WTC11 (cell line): ENCODE measurements around the gene GRK4. TPM values are rescaled to one million over a fixed set of nuclear protein-coding genes. Genes with fewer than 3 reads are reported as not detected.

Source experiments
- ATAC-seq: fragments of 200-7000 bp; cut with Tn5 transposase; 2 replicates; pipeline ENCODE4 v1.10.0; 2021; ENCODE audit warnings: mild to moderate bottlenecking, moderate library complexity
- CTCF ChIA-PET: fragments of 300-600 bp; sonication (Branson Sonifier 250); formaldehyde crosslinking; loops from one replicate; lab custom pipeline; 2021; ENCODE audit warnings: antibody characterized with exemption; lab: Charles Lee
- POLR2A ChIA-PET: fragments of 350-600 bp; sonication (Branson Sonifier 250); formaldehyde crosslinking; loops from one replicate; lab custom pipeline; 2021; ENCODE audit warnings: antibody characterized with exemption; lab: Charles Lee
- DNase-seq: peaks from one replicate; pipeline ENCODE4 v3.0.0; 2021; ENCODE audit warnings: low spot score
- H3K27ac Mint-ChIP-seq: 2 replicates; pipeline ENCODE4 v1.8.0; 2021; ENCODE audit warnings: mixed read lengths
- H3K27me3 Mint-ChIP-seq: 2 replicates; pipeline ENCODE4 v1.8.0; 2021; ENCODE audit warnings: low read depth, mild to moderate bottlenecking, moderate library complexity, mixed read lengths
- H3K36me3 Mint-ChIP-seq: 2 replicates; pipeline ENCODE4 v1.8.0; 2021; ENCODE audit warnings: mixed read lengths
- H3K4me1 Mint-ChIP-seq: 2 replicates; pipeline ENCODE4 v1.8.0; 2022; ENCODE audit warnings: mixed read lengths
- H3K4me3 Mint-ChIP-seq: 2 replicates; pipeline ENCODE4 v1.8.0; 2021; ENCODE audit warnings: mild to moderate bottlenecking, moderate library complexity, mixed read lengths
- H3K9me3 Mint-ChIP-seq: 2 replicates; pipeline ENCODE4 v1.8.0; 2021; ENCODE audit warnings: mixed read lengths
- SOX15 ChIP-seq: fragments of 250-450 bp; sonication (Bioruptor Pico); IDR thresholded peaks from 2 replicates; pipeline ENCODE4 v1.9.0; 2021; ENCODE audit warnings: mild to moderate bottlenecking
- TEAD4 ChIP-seq: sonication (generic); formaldehyde crosslinking; IDR thresholded peaks from 2 replicates; pipeline ENCODE4 v1.8.0; 2022; ENCODE audit warnings: mild to moderate bottlenecking, missing genetic modification reagents
- ZNF138 ChIP-seq: sonication (generic); formaldehyde crosslinking; conservative IDR thresholded peaks from 2 replicates; pipeline ENCODE4 v1.8.1; 2022; ENCODE audit warnings: mild to moderate bottlenecking, moderate library complexity, missing genetic modification reagents
- ZNF263 ChIP-seq: sonication (generic); formaldehyde crosslinking; IDR thresholded peaks from 2 replicates; pipeline ENCODE4 v1.8.1; 2022; ENCODE audit warnings: low read depth, mild to moderate bottlenecking, moderate library complexity, missing genetic modification reagents
- total RNA-seq: library from RNA; stranded (reverse); gene quantifications from 3 replicates; pipeline ENCODE4 v1.2.3, GENCODE V29; 2021
- TF ChIP-seq, protein P1 (sequence below): fragments of 250-450 bp; sonication (Bioruptor Pico); IDR thresholded peaks from 2 replicates; pipeline ENCODE4 v1.9.0; 2021; ENCODE audit warnings: mild to moderate bottlenecking, borderline replicate concordance
- TF ChIP-seq, protein P2 (sequence below): sonication (generic); formaldehyde crosslinking; IDR thresholded peaks from 2 replicates; pipeline ENCODE4 v1.8.0; 2022; ENCODE audit warnings: mild to moderate bottlenecking, missing genetic modification reagents
- TF ChIP-seq, protein P3 (sequence below): sonication (generic); formaldehyde crosslinking; IDR thresholded peaks from 2 replicates; pipeline ENCODE4 v1.8.0; 2022; ENCODE audit warnings: mild to moderate bottlenecking, missing genetic modification reagents
- TF ChIP-seq, protein P4 (sequence below): fragments of 250-450 bp; sonication (Bioruptor Pico); IDR thresholded peaks from 2 replicates; pipeline ENCODE4 v1.8.0; 2021; ENCODE audit warnings: mild to moderate bottlenecking
- TF ChIP-seq, protein P5 (sequence below): fragments of 250-450 bp; sonication (Bioruptor Pico); IDR thresholded peaks from 2 replicates; pipeline ENCODE4 v1.9.0; 2021; ENCODE audit warnings: moderate library complexity, mild to moderate bottlenecking, inconsistent platforms, borderline replicate concordance
- TF ChIP-seq, protein P6 (sequence below): fragments of 250-450 bp; sonication (Bioruptor Pico); IDR thresholded peaks from 2 replicates; pipeline ENCODE4 v1.9.0; 2021; ENCODE audit warnings: mild to moderate bottlenecking

Gene GRK4
- total RNA-seq, 1 experiment from 2014 or later = 1.4 TPM

DNA sequence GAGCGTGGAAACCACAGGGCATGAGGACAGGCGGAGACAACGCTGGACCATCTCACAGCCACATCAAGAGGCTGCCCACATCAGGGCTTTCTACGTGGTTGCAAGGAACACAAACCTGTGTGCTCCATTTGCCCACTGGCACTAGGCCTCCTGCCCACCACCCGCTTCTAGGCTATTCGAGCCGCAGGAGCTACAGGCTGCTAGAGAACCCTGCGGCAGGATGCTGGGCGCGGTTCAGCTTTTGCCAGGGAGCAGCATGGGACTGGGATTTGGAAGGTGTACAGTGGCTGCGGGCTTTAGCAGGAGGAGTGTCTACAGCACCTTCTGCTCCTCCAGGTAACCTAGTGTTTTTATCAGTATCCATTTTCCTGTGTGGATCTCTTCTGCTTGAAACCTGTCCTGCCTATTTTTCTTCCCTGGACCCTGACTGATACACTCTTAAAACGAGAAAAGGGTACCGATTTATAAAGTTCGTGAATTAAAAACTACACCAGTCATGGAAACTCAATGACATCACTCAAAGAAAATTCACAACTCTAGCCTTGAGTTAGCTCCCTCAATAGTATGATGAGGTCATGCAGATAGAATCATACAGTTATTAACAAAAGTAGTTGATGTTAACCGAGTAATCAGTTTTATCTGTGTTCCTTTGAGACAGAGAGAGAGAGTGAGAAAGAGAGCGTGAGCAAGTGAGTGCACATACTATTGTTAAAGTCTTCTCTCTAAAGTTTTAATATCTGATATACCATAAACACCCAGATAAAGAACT, 13.0 kb upstream of the GRK4 start (continued):
- TF ChIP-seq, protein P1, sequence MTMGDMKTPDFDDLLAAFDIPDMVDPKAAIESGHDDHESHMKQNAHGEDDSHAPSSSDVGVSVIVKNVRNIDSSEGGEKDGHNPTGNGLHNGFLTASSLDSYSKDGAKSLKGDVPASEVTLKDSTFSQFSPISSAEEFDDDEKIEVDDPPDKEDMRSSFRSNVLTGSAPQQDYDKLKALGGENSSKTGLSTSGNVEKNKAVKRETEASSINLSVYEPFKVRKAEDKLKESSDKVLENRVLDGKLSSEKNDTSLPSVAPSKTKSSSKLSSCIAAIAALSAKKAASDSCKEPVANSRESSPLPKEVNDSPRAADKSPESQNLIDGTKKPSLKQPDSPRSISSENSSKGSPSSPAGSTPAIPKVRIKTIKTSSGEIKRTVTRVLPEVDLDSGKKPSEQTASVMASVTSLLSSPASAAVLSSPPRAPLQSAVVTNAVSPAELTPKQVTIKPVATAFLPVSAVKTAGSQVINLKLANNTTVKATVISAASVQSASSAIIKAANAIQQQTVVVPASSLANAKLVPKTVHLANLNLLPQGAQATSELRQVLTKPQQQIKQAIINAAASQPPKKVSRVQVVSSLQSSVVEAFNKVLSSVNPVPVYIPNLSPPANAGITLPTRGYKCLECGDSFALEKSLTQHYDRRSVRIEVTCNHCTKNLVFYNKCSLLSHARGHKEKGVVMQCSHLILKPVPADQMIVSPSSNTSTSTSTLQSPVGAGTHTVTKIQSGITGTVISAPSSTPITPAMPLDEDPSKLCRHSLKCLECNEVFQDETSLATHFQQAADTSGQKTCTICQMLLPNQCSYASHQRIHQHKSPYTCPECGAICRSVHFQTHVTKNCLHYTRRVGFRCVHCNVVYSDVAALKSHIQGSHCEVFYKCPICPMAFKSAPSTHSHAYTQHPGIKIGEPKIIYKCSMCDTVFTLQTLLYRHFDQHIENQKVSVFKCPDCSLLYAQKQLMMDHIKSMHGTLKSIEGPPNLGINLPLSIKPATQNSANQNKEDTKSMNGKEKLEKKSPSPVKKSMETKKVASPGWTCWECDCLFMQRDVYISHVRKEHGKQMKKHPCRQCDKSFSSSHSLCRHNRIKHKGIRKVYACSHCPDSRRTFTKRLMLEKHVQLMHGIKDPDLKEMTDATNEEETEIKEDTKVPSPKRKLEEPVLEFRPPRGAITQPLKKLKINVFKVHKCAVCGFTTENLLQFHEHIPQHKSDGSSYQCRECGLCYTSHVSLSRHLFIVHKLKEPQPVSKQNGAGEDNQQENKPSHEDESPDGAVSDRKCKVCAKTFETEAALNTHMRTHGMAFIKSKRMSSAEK (CRISPR knock-in tag) = no peak
- TF ChIP-seq, protein P2, sequence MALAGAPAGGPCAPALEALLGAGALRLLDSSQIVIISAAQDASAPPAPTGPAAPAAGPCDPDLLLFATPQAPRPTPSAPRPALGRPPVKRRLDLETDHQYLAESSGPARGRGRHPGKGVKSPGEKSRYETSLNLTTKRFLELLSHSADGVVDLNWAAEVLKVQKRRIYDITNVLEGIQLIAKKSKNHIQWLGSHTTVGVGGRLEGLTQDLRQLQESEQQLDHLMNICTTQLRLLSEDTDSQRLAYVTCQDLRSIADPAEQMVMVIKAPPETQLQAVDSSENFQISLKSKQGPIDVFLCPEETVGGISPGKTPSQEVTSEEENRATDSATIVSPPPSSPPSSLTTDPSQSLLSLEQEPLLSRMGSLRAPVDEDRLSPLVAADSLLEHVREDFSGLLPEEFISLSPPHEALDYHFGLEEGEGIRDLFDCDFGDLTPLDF (CRISPR knock-in tag) = no peak
- TF ChIP-seq, protein P3, sequence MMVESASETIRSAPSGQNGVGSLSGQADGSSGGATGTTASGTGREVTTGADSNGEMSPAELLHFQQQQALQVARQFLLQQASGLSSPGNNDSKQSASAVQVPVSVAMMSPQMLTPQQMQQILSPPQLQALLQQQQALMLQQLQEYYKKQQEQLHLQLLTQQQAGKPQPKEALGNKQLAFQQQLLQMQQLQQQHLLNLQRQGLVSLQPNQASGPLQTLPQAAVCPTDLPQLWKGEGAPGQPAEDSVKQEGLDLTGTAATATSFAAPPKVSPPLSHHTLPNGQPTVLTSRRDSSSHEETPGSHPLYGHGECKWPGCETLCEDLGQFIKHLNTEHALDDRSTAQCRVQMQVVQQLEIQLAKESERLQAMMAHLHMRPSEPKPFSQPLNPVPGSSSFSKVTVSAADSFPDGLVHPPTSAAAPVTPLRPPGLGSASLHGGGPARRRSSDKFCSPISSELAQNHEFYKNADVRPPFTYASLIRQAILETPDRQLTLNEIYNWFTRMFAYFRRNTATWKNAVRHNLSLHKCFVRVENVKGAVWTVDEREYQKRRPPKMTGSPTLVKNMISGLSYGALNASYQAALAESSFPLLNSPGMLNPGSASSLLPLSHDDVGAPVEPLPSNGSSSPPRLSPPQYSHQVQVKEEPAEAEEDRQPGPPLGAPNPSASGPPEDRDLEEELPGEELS (CRISPR knock-in tag) = no peak
- TF ChIP-seq, protein P4, sequence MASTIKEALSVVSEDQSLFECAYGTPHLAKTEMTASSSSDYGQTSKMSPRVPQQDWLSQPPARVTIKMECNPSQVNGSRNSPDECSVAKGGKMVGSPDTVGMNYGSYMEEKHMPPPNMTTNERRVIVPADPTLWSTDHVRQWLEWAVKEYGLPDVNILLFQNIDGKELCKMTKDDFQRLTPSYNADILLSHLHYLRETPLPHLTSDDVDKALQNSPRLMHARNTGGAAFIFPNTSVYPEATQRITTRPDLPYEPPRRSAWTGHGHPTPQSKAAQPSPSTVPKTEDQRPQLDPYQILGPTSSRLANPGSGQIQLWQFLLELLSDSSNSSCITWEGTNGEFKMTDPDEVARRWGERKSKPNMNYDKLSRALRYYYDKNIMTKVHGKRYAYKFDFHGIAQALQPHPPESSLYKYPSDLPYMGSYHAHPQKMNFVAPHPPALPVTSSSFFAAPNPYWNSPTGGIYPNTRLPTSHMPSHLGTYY (CRISPR knock-in tag) = no peak
- TF ChIP-seq, all 79 proteins: peak for 0

DNA sequence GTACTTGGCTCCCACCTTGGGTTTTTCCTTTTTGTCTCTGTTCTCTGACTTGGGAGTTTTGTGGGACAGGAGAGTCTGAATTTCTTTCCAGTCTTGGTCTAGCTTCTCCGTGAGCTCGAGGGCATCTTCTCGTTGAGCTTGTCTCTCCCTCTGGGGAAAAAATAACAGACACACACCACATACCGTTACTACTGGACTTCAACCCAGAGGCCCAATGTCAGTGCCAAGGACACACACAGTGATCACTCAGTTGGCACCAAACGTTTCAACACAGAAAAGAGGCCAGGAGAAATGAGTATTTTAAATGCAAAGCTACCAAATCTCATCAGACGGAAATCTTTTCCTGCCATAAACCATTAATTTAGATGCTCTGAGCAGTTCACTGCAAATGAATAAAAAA, 9.9 kb upstream of the GRK4 start:
- ChIA-PET POLR2A (interaction anchor here (1.3 kb wide), 1 partner anchor 10 kb away, joined by 3 read pairs; no protein-coding TSS in a partner anchor), CTCF (interaction anchor here (1.2 to 1.6 kb wide), 6 partner anchors 10 to 222 kb away, joined by 3 to 11 read pairs (median 6); partner anchors contain the start of genes GRK4, NOP14 and TNIP2)
- H3K27ac Mint-ChIP-seq = no peak overlapping the region
- H3K4me3 Mint-ChIP-seq = no peak overlapping the region
- H3K27me3 Mint-ChIP-seq = no peaks in the 10 kb centered on the region
- H3K4me1 Mint-ChIP-seq = peaks cover 2% of the 10 kb centered on the region
- ATAC-seq = no peak
- TF ChIP-seq, protein P5, sequence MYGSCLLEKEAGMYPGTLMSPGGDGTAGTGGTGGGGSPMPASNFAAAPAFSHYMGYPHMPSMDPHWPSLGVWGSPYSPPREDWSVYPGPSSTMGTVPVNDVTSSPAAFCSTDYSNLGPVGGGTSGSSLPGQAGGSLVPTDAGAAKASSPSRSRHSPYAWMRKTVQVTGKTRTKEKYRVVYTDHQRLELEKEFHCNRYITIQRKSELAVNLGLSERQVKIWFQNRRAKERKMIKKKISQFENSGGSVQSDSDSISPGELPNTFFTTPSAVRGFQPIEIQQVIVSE (CRISPR knock-in tag) = no peak
- TF ChIP-seq TEAD4 (CRISPR knock-in tag) = no peak
- TF ChIP-seq ZNF263 (CRISPR knock-in tag) = no peak
- no peak for TF ChIP-seq SOX15 (CRISPR knock-in tag)
- no peak for TF ChIP-seq ZNF138 (CRISPR knock-in tag)
- TF ChIP-seq, protein P6, sequence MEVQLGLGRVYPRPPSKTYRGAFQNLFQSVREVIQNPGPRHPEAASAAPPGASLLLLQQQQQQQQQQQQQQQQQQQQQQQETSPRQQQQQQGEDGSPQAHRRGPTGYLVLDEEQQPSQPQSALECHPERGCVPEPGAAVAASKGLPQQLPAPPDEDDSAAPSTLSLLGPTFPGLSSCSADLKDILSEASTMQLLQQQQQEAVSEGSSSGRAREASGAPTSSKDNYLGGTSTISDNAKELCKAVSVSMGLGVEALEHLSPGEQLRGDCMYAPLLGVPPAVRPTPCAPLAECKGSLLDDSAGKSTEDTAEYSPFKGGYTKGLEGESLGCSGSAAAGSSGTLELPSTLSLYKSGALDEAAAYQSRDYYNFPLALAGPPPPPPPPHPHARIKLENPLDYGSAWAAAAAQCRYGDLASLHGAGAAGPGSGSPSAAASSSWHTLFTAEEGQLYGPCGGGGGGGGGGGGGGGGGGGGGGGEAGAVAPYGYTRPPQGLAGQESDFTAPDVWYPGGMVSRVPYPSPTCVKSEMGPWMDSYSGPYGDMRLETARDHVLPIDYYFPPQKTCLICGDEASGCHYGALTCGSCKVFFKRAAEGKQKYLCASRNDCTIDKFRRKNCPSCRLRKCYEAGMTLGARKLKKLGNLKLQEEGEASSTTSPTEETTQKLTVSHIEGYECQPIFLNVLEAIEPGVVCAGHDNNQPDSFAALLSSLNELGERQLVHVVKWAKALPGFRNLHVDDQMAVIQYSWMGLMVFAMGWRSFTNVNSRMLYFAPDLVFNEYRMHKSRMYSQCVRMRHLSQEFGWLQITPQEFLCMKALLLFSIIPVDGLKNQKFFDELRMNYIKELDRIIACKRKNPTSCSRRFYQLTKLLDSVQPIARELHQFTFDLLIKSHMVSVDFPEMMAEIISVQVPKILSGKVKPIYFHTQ (CRISPR knock-in tag) = no peak
- DNase-seq = no peak
- peaks cover 29% of the 10 kb centered on the region for H3K9me3 Mint-ChIP-seq
- peaks cover 94% of the 10 kb centered on the region for H3K36me3 Mint-ChIP-seq
